Stimulated activated CD8-positive, alpha-beta memory T cell treated with anti-CD3 and anti-CD28 coated beads, Interleukin-15, amount 100 ng/mL, for 48 hours (primary cell): ENCODE results near the gene ADAD2.

ENCODE experiments used
- DNase-seq, 2 donors: peaks; one replicate each; pipeline ENCODE4 v3.0.0-alpha.2; 2020; ENCODE audit warnings: low read depth in 2 of 2

The ADAD2 gene

GRCh38 chr16:84176192-84177053, 14.5 kb upstream of the ADAD2 start:
- DNase-seq = no peak

- no peak for DNase-seq
Measured at GRCh38 chr16:84177741-84178073, 13.2 kb upstream of the ADAD2 start.

GRCh38 chr16:84178146-84178765, 12.7 kb upstream of the ADAD2 start:
- DNase-seq = no peak

- DNase-seq = no peak
Measured at GRCh38 chr16:84178892-84179611, 11.9 kb upstream of the ADAD2 start.

GRCh38 chr16:84179612-84180320, 11.2 kb upstream of the ADAD2 start:
- DNase-seq = no peak

- no peak for DNase-seq
Measured at GRCh38 chr16:84180519-84181140, 10.3 kb upstream of the ADAD2 start.

GRCh38 chr16:84181144-84181915, 9.6 kb upstream of the ADAD2 start:
- no peak for DNase-seq

GRCh38 chr16:84182104-84182503, 8.9 kb upstream of the ADAD2 start:
- DNase-seq = no peak

- DNase-seq = no peak
Measured at GRCh38 chr16:84182680-84183571, 8.0 kb upstream of the ADAD2 start.

GRCh38 chr16:84183572-84183875, 7.4 kb upstream of the ADAD2 start:
- DNase-seq = no peak

GRCh38 chr16:84183911-84184591, 6.9 kb upstream of the ADAD2 start:
- DNase-seq = no peak

GRCh38 chr16:84184775-84185174, 6.2 kb upstream of the ADAD2 start:
- no peak for DNase-seq

- peak; percentile 85 to 87 for DNase-seq
Measured at GRCh38 chr16:84186685-84187437, 4.1 kb upstream of the ADAD2 start, which contains the start of gene TAF1C. TAF1C (minus strand) TSS chr16:84187057; CDS start chr16:84184988, 2,069 bp downstream.

- DNase-seq = no peak
Measured at GRCh38 chr16:84191466-84191865, 509 bp downstream of the ADAD2 start.

GRCh38 chr16:84193480-84193879, 2.5 kb downstream of the ADAD2 start:
- DNase-seq = no peak

GRCh38 chr16:84194018-84194417, 3.1 kb downstream of the ADAD2 start:
- DNase-seq = no peak

GRCh38 chr16:84194470-84195200, 3.7 kb downstream of the ADAD2 start:
- no peak for DNase-seq
